Kidney epithelial cell (primary cell): Measurements from ENCODE around the gene PKNOX2. TPM values are rescaled to one million over a fixed set of nuclear protein-coding genes. Genes with fewer than 3 reads are reported as not detected.

ENCODE experiments used
- DNase-seq: peaks from one replicate; pipeline ENCODE4 v3.0.0-alpha.2; 2010; ENCODE audit warnings: low read depth
- H3K27me3 ChIP-seq: 2 replicates; pipeline ENCODE4 v1.6.0; 2011; ENCODE audit warnings: low read length; ENCODE audit not compliant: control insufficient read depth, insufficient read depth
- H3K36me3 ChIP-seq: 2 replicates; pipeline ENCODE4 v1.5.1; 2011; ENCODE audit warnings: low read length; ENCODE audit not compliant: control insufficient read depth, insufficient read depth
- H3K4me3 ChIP-seq: 2 replicates; pipeline ENCODE4 v1.5.1; 2011; ENCODE audit warnings: low read depth, mild to moderate bottlenecking, control low read depth, low read length
- CTCF ChIP-seq: IDR thresholded peaks from 2 replicates; pipeline ENCODE4 v1.5.1; 2011; ENCODE audit warnings: mild to moderate bottlenecking, moderate library complexity, low read length, control low read depth, inconsistent platforms; ENCODE audit not compliant: insufficient read depth, poor library complexity, severe bottlenecking
- total RNA-seq: library from RNA; depleted of rRNA; stranded (reverse); fragments of >200 nt; gene quantifications from 2 replicates; pipeline ENCODE4 v1.2.3, GENCODE V29; 2015

PKNOX2 gene
- total RNA-seq, 1 donor from 2014 or later: 0.42 TPM

GRCh38 chr11:125387901-125388300, 223.3 kb downstream of the PKNOX2 start:
- H3K4me3 ChIP-seq: no peak overlapping the region
- peaks cover 6% of the 10 kb centered on the region for H3K27me3 ChIP-seq
- no peaks in the 10 kb centered on the region for H3K36me3 ChIP-seq
- no peak for DNase-seq
- no peak for TF ChIP-seq CTCF

DNA sequence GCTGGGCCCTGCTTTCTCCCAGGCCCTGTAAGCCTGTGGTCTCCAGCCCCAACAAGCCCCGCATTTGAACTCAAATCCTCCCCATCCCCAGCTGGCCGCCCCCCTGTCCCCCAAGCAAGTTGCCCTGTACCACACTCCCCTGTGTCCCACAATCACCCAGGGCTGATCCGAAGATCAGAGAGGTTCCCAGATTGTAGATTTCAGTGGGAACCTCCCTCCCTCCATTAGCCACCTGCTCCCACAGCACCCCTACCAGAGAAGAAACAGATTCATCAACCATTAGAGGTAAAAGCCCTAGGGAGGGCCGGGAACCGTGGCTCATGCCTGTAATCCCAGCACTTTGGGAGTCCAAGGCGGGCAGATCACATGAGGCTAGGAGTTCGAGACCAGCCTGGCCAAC, 224.1 kb downstream of the PKNOX2 start:
- no peak for DNase-seq
- H3K4me3 ChIP-seq: no peak overlapping the region
- TF ChIP-seq CTCF: no peak
- H3K36me3 ChIP-seq: no peaks in the 10 kb centered on the region
- H3K27me3 ChIP-seq: peaks cover 5% of the 10 kb centered on the region

GRCh38 chr11:125389339-125390166, 225.0 kb downstream of the PKNOX2 start:
- TF ChIP-seq CTCF: no peak
- H3K36me3 ChIP-seq: no peaks in the 10 kb centered on the region
- no peak for DNase-seq
- peaks cover 5% of the 10 kb centered on the region for H3K27me3 ChIP-seq
- H3K4me3 ChIP-seq: no peak overlapping the region

DNA sequence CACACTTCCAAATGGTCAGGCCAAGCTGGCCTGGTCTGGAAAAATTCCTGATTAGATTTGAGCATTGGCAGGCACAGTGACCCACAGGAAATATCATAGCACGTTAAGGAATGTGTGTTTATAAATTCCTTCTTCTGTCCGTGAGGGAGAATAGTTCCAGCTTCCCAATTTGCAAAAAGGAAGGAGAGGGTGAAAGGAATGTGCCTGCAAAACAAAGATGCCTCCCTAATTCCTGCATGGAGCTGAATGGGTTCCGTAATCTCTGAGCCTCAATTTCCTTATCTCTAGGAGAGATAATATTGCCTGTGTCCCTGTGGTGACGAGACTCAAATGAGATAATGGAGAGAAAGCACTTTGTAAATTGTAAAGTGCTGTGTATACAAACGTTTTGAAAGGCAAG, 226.4 kb downstream of the PKNOX2 start:
- DNase-seq: no peak
- Histone ChIP-seq H3K27me3 (peaks cover 2% of the 10 kb centered on the region), H3K4me3 (no peak overlapping the region), H3K36me3 (no peaks in the 10 kb centered on the region)
- no peak for TF ChIP-seq CTCF

GRCh38 chr11:125393331-125393730, 228.8 kb downstream of the PKNOX2 start:
- no peaks in the 10 kb centered on the region for H3K36me3 ChIP-seq
- no peak for DNase-seq
- peaks cover 4% of the 10 kb centered on the region for H3K27me3 ChIP-seq
- no peak overlapping the region for H3K4me3 ChIP-seq
- no peak for TF ChIP-seq CTCF

DNA sequence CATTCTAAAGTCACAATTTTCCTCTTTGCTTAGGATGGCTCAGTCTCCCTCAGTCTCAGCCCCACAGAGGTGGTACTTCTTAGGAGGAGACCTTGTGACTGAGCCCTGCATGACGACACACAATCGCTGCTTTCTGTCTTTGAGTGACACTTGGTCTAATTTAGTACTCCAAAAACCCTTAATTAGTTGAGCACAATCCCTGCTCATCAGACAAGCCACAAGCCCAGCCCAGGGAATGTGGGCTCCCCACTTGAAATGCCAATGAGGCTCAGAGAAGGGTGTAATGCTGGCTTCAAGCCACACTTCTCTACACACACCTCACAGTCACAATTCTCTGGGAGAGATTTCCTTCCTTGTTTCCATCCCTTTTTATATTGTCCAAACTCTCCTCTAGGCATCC, 229.7 kb downstream of the PKNOX2 start:
- no peak for TF ChIP-seq CTCF
- no peak overlapping the region for H3K4me3 ChIP-seq
- no peak for DNase-seq
- peaks cover 4% of the 10 kb centered on the region for H3K27me3 ChIP-seq
- no peaks in the 10 kb centered on the region for H3K36me3 ChIP-seq
